Activated CD8-positive, alpha-beta T cell treated with anti-CD3 and anti-CD28 coated beads, Interleukin-2, amount 10 ng/mL, durations not matched to agents 7 days and 5 days (primary cell): ENCODE measurements around the gene MGLL. TPM values are rescaled to one million over a fixed set of nuclear protein-coding genes. Genes with fewer than 3 reads are reported as not detected.

Source experiments
- ATAC-seq: fragments of 150-1000 bp; cut with Tn5 transposase; one replicate; pipeline ENCODE4 v1.10.0; 2021; ENCODE audit warnings: moderate library complexity
- CTCF ChIA-PET: fragments of 350-600 bp; sonication (Branson Sonifier 250); formaldehyde crosslinking; loops from one replicate; lab custom pipeline; 2021; ENCODE audit warnings: antibody characterized with exemption; lab: Charles Lee
- POLR2A ChIA-PET: fragments of 350-600 bp; sonication (Branson Sonifier 250); formaldehyde crosslinking; loops from one replicate; lab custom pipeline; 2021; ENCODE audit warnings: antibody characterized with exemption; lab: Charles Lee
- DNase-seq: peaks from one replicate; pipeline ENCODE4 v3.0.0-alpha.2; 2020
- H3K27ac Mint-ChIP-seq: one replicate; pipeline ENCODE4 v1.8.0; 2021; ENCODE audit warnings: mild to moderate bottlenecking, mixed read lengths
- H3K27me3 Mint-ChIP-seq: one replicate; pipeline ENCODE4 v1.8.0; 2021; ENCODE audit warnings: low read depth, mixed read lengths
- H3K36me3 Mint-ChIP-seq: one replicate; pipeline ENCODE4 v1.8.0; 2021; ENCODE audit warnings: low read depth, mixed read lengths
- H3K4me1 Mint-ChIP-seq: one replicate; pipeline ENCODE4 v1.8.0; 2021; ENCODE audit warnings: low read depth, mixed read lengths
- H3K4me3 Mint-ChIP-seq: one replicate; pipeline ENCODE4 v1.8.0; 2021; ENCODE audit warnings: mild to moderate bottlenecking, mixed read lengths
- H3K9me3 Mint-ChIP-seq: one replicate; pipeline ENCODE4 v1.8.0; 2022; ENCODE audit warnings: mixed read lengths; ENCODE audit not compliant: insufficient read depth
- total RNA-seq, 2 experiments: library from RNA; stranded (reverse); gene quantifications; one replicate each; pipeline ENCODE4 v1.2.3, GENCODE V29; 2021

MGLL gene
- total RNA-seq, 2 experiments from 2014 or later: 1.5 to 2.2 TPM

GRCh38 chr3:127720985-127721935 is 101.1 kb downstream of the MGLL start:
- Mint-ChIP-seq H3K36me3 (no peaks in the 10 kb centered on the region), H3K27ac (no peak overlapping the region), H3K4me1 (no peaks in the 10 kb centered on the region), H3K4me3 (no peak overlapping the region), H3K27me3 (peaks cover 6% of the 10 kb centered on the region), H3K9me3 (no peaks in the 10 kb centered on the region)
- DNase-seq (no peak), ATAC-seq (no peak)
- CTCF ChIA-PET: no interaction called here
- POLR2A ChIA-PET: no interaction called here

DNA sequence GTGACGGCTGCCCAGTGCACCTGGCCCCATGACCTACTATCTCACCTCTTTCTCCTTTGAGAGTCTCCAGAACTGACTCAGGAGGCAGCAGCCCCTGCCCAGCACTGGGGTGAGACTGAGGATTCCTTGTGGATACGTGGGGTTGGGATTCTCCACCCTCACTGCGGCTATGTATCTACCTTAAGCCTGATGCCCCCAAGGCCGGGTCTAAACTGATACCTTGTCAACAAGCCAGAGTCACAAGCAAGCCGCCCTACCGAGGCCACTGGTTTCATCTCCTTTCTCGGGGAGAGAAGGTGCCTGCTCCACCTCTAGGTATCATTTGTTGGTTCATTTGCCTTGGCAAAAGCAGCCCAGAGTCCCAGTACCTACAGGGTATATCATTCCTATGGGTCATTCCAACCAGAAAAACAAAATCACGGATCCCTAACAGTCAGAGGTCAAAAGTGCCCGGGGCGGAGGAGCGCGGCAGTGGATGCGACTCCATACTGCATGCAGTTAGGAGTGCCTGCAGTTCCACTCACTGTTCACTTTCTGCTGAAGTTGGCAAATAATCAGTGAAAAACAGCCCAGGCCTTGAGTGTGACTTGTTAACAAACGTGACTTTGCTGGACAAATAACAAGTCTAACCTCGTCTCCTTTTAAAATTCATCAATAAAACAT is 102.0 kb downstream of the MGLL start:
- H3K4me1 Mint-ChIP-seq: no peaks in the 10 kb centered on the region
- H3K27me3 Mint-ChIP-seq: peaks cover 6% of the 10 kb centered on the region
- H3K9me3 Mint-ChIP-seq: no peaks in the 10 kb centered on the region
- H3K36me3 Mint-ChIP-seq: no peaks in the 10 kb centered on the region
- H3K4me3 Mint-ChIP-seq: no peak overlapping the region
- ChIA-PET POLR2A (no interaction called here), CTCF (no interaction called here)
- ATAC-seq: no peak
- no peak for DNase-seq
- no peak overlapping the region for H3K27ac Mint-ChIP-seq

GRCh38 chr3:127719369-127719768 is 102.9 kb downstream of the MGLL start:
- Mint-ChIP-seq H3K9me3 (no peaks in the 10 kb centered on the region), H3K4me3 (no peak overlapping the region), H3K27me3 (peaks cover 6% of the 10 kb centered on the region), H3K4me1 (no peaks in the 10 kb centered on the region), H3K36me3 (no peaks in the 10 kb centered on the region), H3K27ac (no peak overlapping the region)
- no peak for DNase-seq
- ChIA-PET POLR2A (no interaction called here), CTCF (no interaction called here)
- no peak for ATAC-seq

GRCh38 chr3:127718916-127719290 is 103.4 kb downstream of the MGLL start:
- H3K36me3 Mint-ChIP-seq: no peaks in the 10 kb centered on the region
- H3K27ac Mint-ChIP-seq: no peak overlapping the region
- no peak overlapping the region for H3K4me3 Mint-ChIP-seq
- H3K9me3 Mint-ChIP-seq: no peaks in the 10 kb centered on the region
- H3K27me3 Mint-ChIP-seq: peaks cover 3% of the 10 kb centered on the region
- DNase-seq (no peak), ATAC-seq (no peak)
- ChIA-PET POLR2A (no interaction called here), CTCF (no interaction called here)
- H3K4me1 Mint-ChIP-seq: no peaks in the 10 kb centered on the region

GRCh38 chr3:127718245-127718915 is 103.9 kb downstream of the MGLL start:
- H3K27me3 Mint-ChIP-seq: no peaks in the 10 kb centered on the region
- H3K4me3 Mint-ChIP-seq: no peak overlapping the region
- no peaks in the 10 kb centered on the region for H3K9me3 Mint-ChIP-seq
- ATAC-seq: no peak
- ChIA-PET CTCF (no interaction called here), POLR2A (no interaction called here)
- H3K27ac Mint-ChIP-seq: no peak overlapping the region
- no peaks in the 10 kb centered on the region for H3K36me3 Mint-ChIP-seq
- H3K4me1 Mint-ChIP-seq: no peaks in the 10 kb centered on the region
- DNase-seq: no peak

- CTCF ChIA-PET: no interaction called here
- Mint-ChIP-seq H3K9me3 (no peaks in the 10 kb centered on the region), H3K27me3 (no peaks in the 10 kb centered on the region), H3K4me3 (no peak overlapping the region), H3K4me1 (no peaks in the 10 kb centered on the region), H3K27ac (no peak overlapping the region), H3K36me3 (no peaks in the 10 kb centered on the region)
- ATAC-seq (no peak), DNase-seq (no peak)
- POLR2A ChIA-PET: no interaction called here
These were observed 104.7 kb downstream of the MGLL start for GRCh38 chr3:127717357-127718244.

- CTCF ChIA-PET: no interaction called here
- Mint-ChIP-seq H3K36me3 (no peaks in the 10 kb centered on the region), H3K9me3 (no peaks in the 10 kb centered on the region)
These were observed 105.9 kb downstream of the MGLL start for GRCh38 chr3:127716384-127716783.

GRCh38 chr3:127715532-127715931 is 106.8 kb downstream of the MGLL start:
- Mint-ChIP-seq H3K27me3 (no peaks in the 10 kb centered on the region), H3K4me3 (no peak overlapping the region)

More at GRCh38 chr3:127716384-127716783, 105.9 kb downstream of the MGLL start:
- ATAC-seq (no peak), DNase-seq (no peak)
- H3K4me1 Mint-ChIP-seq: no peaks in the 10 kb centered on the region
- H3K4me3 Mint-ChIP-seq: no peak overlapping the region
- POLR2A ChIA-PET: no interaction called here
- H3K27ac Mint-ChIP-seq: no peak overlapping the region
- H3K27me3 Mint-ChIP-seq: no peaks in the 10 kb centered on the region

GRCh38 chr3:127714866-127715265 is 107.4 kb downstream of the MGLL start:
- Mint-ChIP-seq H3K36me3 (no peaks in the 10 kb centered on the region), H3K9me3 (no peaks in the 10 kb centered on the region), H3K4me1 (no peaks in the 10 kb centered on the region), H3K4me3 (no peak overlapping the region), H3K27me3 (no peaks in the 10 kb centered on the region), H3K27ac (no peak overlapping the region)
- ChIA-PET POLR2A (no interaction called here), CTCF (no interaction called here)
- no peak for DNase-seq
- no peak for ATAC-seq

More at GRCh38 chr3:127715532-127715931, 106.8 kb downstream of the MGLL start:
- Mint-ChIP-seq H3K4me1 (no peaks in the 10 kb centered on the region), H3K36me3 (no peaks in the 10 kb centered on the region), H3K27ac (no peak overlapping the region), H3K9me3 (no peaks in the 10 kb centered on the region)
- POLR2A ChIA-PET: no interaction called here
- no peak for DNase-seq
- no peak for ATAC-seq
- CTCF ChIA-PET: no interaction called here

GRCh38 chr3:127714125-127714571 is 108.2 kb downstream of the MGLL start:
- no peaks in the 10 kb centered on the region for H3K9me3 Mint-ChIP-seq
- ChIA-PET CTCF (interaction anchor here (1.1 kb wide), 1 partner anchor 18 kb away, joined by 4 read pairs; no protein-coding TSS in a partner anchor), POLR2A (no interaction called here)
- ATAC-seq: no peak
- H3K27ac Mint-ChIP-seq: no peak overlapping the region
- no peaks in the 10 kb centered on the region for H3K4me1 Mint-ChIP-seq
- H3K36me3 Mint-ChIP-seq: no peaks in the 10 kb centered on the region
- no peak for DNase-seq
- H3K4me3 Mint-ChIP-seq: no peak overlapping the region
- H3K27me3 Mint-ChIP-seq: no peaks in the 10 kb centered on the region
